Kidney (tissue), 14 donors: ENCODE measurements around the gene ETV7. TPM values are rescaled to one million over a fixed set of nuclear protein-coding genes. Genes with fewer than 3 reads are reported as not detected.
"Not testable (repeated sequence)": the region's sequence is repeated elsewhere in the genome, so short reads cannot be mapped to it uniquely, and the experiment has no call there.

Experiments
- DNase-seq, 5 donors: peaks; one replicate each; pipeline ENCODE4 v3.0.0-alpha.2; 2013 to 2020
- FAIRE-seq: peaks from 2 replicates; lab custom pipeline; 2012; peaks lifted over from hg19 to GRCh38; lab: Jason Lieb, UNC
- H3K27ac ChIP-seq, 2 donors: one replicate each; pipeline ENCODE4 v1.7.0; 2013; ENCODE audit warnings: low read depth in 2 of 2, low read length in 2 of 2, inconsistent platforms in 1 of 2
- H3K27me3 ChIP-seq: one replicate; pipeline ENCODE4 v1.7.1; 2013; ENCODE audit warnings: low read length, inconsistent platforms; ENCODE audit not compliant: control insufficient read depth, insufficient read depth
- H3K36me3 ChIP-seq, 3 donors: one replicate each; pipeline versions ENCODE4 v1.7.0 to v1.7.1; 2013; ENCODE audit warnings: low read length in 3 of 3, control low read depth in 1 of 3, inconsistent platforms in 1 of 3; ENCODE audit not compliant: insufficient read depth in 3 of 3, control insufficient read depth in 2 of 3
- H3K4me1 ChIP-seq, 3 donors: one replicate each; pipeline versions ENCODE4 v1.7.0 to v1.7.1; 2013; ENCODE audit warnings: low read length in 3 of 3, inconsistent platforms in 1 of 3, low read depth in 1 of 3; ENCODE audit not compliant: control insufficient read depth in 2 of 3, insufficient read depth in 2 of 3
- H3K4me3 ChIP-seq, 3 donors: one replicate each; pipeline versions ENCODE4 v1.7.0 to v1.8.1; 2013; ENCODE audit warnings: low read length in 3 of 3, control low read depth in 1 of 3, inconsistent platforms in 1 of 3
- H3K9ac ChIP-seq, 3 donors: one replicate each; pipeline versions ENCODE4 v1.7.0 to v1.7.1; 2013; ENCODE audit warnings: low read length in 3 of 3, control low read depth in 1 of 3, inconsistent platforms in 1 of 3
- H3K9me3 ChIP-seq, 3 donors: one replicate each; pipeline versions ENCODE4 v1.7.0 to v1.7.1; 2013; ENCODE audit warnings: low read length in 3 of 3, control low read depth in 1 of 3, inconsistent platforms in 1 of 3; ENCODE audit not compliant: control insufficient read depth in 2 of 3, insufficient read depth in 1 of 3
- intact Hi-C: fragments of 100-400 bp; cut with DNase I; formaldehyde crosslinking; loops from one replicate; pipeline ENCODE4 v1.11.1; 2022
- polyA plus RNA-seq: library from polyadenylated mRNA; stranded (reverse); fragments of 350-450 nt; fragmentation: Illumina TruSeq; extraction: RNeasy Lipid Tissue Mini Kit (QIAGEN cat#74804); gene quantifications from one replicate; pipeline ENCODE4 v1.2.3, GENCODE V29; 2014; ENCODE audit warnings: low read depth, low replicate concordance; ENCODE audit not compliant: insufficient read depth
- total RNA-seq: library from RNA; stranded (reverse); fragmentation: NEBNext Ultra II Directional; extraction: Animal tissue kit (Norgen Biotek cat#: 25700); gene quantifications from one replicate; pipeline ENCODE4 v1.2.1, GENCODE V29; 2021
- TF ChIP-seq, protein P1 (sequence below): IDR thresholded peaks from 3 replicates; pipeline ENCODE4 v1.5.1; 2012; ENCODE audit warnings: mild to moderate bottlenecking, moderate library complexity, borderline replicate concordance; ENCODE audit not compliant: insufficient read depth; ENCODE audit errors: extremely low read depth
- donor health status: control.
- donor health status: control.
- donor health status: control.
- donor health status: control.
- donor health status: control.
- donor health status: DM: yes; HTN: yes; CAD: no.
- donor health status: Normal renal cell carcinoma (clear cell type).

ETV7 gene
- total and polyA plus RNA-seq, 2 donors from 2014 or later: 0.99 to 4.6 TPM

DNA sequence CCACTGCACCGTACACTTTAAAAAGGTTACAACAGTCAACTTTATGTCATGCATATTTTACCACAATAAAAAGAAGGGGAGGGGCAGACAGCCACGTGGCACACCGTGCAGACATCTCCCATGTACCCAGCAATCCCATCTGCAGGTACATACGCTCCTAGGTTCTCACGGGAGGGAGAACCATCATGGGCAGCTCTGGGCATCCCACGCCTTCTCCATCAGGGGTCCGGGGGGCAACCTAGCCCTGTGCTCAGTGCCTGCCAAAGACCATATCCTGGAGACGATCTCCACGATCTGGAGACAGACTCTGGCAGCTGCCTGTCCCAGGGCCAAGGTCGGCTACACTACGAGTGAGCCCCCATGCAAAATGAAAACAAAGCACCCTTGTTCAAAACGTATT lies 48.3 kb downstream of the ETV7 start:
- DNase-seq (no peak), FAIRE-seq (no peak)
- H3K4me3 ChIP-seq: no peak overlapping the region

DNA sequence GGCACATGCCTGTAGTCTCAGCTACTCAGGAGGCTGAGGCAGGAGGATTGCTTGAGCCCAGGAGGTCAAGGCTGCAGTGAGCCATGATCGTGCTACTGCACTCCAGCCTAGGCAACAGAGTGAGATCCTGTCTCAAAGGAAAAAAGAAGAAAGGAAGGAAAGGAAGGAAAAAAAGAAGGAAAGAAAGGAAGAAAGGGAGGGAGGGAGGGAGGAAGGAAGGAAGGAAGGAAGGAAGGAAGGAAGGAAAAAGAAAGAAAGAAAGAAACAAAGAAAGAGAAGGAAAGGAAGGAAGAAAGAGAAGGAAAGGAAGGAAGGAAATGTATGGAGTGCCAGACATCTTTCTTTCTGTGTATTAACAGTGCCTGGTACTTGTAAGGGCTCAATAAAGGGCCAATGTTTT lies 49.2 kb downstream of the ETV7 start:
- H3K9me3 ChIP-seq, H3K4me3 ChIP-seq, H3K27me3 ChIP-seq, H3K27ac ChIP-seq, H3K9ac ChIP-seq, DNase-seq, FAIRE-seq, H3K36me3 ChIP-seq, intact Hi-C loops, H3K4me1 ChIP-seq: not testable (repeated sequence)

More for the DNA sequence above, 48.3 kb downstream of the ETV7 start:
- Histone ChIP-seq H3K27ac (no peak overlapping the region), H3K4me1 (peaks cover 0 to 7% (median 0%) of the 10 kb centered on the region in 3 donors), H3K9me3 (no peaks in the 10 kb centered on the region), H3K27me3 (no peaks in the 10 kb centered on the region), H3K36me3 (no peaks in the 10 kb centered on the region), H3K9ac (no peak overlapping the region)
- TF ChIP-seq, protein P1, sequence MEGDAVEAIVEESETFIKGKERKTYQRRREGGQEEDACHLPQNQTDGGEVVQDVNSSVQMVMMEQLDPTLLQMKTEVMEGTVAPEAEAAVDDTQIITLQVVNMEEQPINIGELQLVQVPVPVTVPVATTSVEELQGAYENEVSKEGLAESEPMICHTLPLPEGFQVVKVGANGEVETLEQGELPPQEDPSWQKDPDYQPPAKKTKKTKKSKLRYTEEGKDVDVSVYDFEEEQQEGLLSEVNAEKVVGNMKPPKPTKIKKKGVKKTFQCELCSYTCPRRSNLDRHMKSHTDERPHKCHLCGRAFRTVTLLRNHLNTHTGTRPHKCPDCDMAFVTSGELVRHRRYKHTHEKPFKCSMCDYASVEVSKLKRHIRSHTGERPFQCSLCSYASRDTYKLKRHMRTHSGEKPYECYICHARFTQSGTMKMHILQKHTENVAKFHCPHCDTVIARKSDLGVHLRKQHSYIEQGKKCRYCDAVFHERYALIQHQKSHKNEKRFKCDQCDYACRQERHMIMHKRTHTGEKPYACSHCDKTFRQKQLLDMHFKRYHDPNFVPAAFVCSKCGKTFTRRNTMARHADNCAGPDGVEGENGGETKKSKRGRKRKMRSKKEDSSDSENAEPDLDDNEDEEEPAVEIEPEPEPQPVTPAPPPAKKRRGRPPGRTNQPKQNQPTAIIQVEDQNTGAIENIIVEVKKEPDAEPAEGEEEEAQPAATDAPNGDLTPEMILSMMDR: no peak
- intact Hi-C loops: no loop called here

DNA sequence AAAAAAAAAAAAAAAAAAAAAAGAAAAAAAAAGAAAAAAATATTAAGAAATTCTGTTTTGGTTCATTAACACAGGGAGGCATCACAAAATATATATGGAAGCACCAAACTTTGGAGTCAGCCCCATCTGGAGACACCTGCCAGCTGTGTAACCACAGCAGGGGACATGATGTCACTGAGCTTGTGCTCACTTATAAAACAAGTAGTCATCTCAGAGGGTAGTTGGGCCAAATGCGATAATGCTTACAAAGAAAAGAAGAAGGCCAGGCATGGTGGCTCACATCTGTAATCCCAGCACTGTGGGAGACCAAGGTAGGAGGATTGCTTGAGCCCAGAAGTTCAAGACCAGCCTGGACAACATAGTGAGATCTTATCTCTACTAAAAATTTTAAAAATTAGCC lies 49.7 kb downstream of the ETV7 start:
- no peak overlapping the region for H3K9ac ChIP-seq
- FAIRE-seq (no peak), DNase-seq (no peak)
- no peaks in the 10 kb centered on the region for H3K27me3 ChIP-seq
- H3K27ac ChIP-seq: no peak overlapping the region
- H3K4me1 ChIP-seq: peaks cover 0 to 7% (median 0%) of the 10 kb centered on the region in 3 donors
- H3K4me3 ChIP-seq: no peak overlapping the region
- no peaks in the 10 kb centered on the region for H3K36me3 ChIP-seq
- TF ChIP-seq, protein P1: no peak
- no peaks in the 10 kb centered on the region for H3K9me3 ChIP-seq
- intact Hi-C loops: no loop called here

DNA sequence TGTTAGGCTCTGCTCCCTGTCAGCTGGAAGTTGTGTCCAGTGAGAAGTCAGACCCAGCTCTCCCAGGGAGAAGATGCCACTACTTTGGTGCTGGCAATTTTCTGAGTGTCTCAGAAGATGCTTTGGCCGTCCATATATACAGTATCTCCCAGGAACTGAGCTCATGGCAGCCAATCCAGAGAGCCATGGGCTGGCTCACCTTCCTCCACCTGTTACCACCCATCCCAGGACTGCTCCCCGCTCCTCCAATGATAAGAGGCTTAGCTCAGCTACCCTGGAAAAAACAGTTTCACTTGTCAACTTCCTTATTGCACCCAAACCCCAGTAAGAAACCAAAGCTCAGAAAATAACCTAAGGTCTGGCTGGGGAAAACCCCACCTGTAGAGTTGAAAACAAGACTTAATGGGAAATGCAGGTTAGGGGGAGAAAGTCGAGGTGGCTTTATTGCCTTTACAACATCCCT lies 50.7 kb downstream of the ETV7 start, which contains the start of gene BNIP5:
BNIP5 (minus strand) TSS at position 110 of the 463 bp plus-strand sequence. CDS start 6,198 bp downstream, outside the sequence.
- Histone ChIP-seq H3K9me3 (no peaks in the 10 kb centered on the region), H3K27me3 (no peaks in the 10 kb centered on the region), H3K4me1 (peaks cover 0 to 7% (median 0%) of the 10 kb centered on the region in 3 donors), H3K9ac (no peak within 1 kb of the TSS), H3K27ac (no peak within 1 kb of the TSS), H3K4me3 (no peak within 1 kb of the TSS), H3K36me3 (no peaks in the 10 kb centered on the region)
- intact Hi-C loops: no loop called here
- TF ChIP-seq, protein P1: no peak
- FAIRE-seq: no peak
- no peak for DNase-seq
